Measurements from ENCODE around the gene GABRE. TPM values are rescaled to one million over a fixed set of nuclear protein-coding genes. Genes with fewer than 3 reads are reported as not detected.

The GABRE gene
- total and polyA plus RNA-seq, 2 donors from 2014 or later = 3.3 to 16.6 TPM

GRCh38 chrX:151912780-151913179 is 61.7 kb downstream of the GABRE start, which contains the start of gene MAGEA4:
MAGEA4 (plus strand) TSS chrX:151912889; CDS start chrX:151923665, 10,776 bp downstream.
- H3K4me3 ChIP-seq (ENCODE audit: low read length in 3 of 3) = no peak within 1 kb of the TSS
- H3K4me1 ChIP-seq (ENCODE audit: control insufficient read depth in 2 of 3, insufficient read depth in 2 of 3, low read depth in 1 of 3, low read length in 3 of 3) = no peaks in the 10 kb centered on the region
- H3K27ac ChIP-seq (ENCODE audit: low read depth in 2 of 2, low read length in 2 of 2) = no peak within 1 kb of the TSS
- FAIRE-seq (no peak), DNase-seq (no peak)
- H3K9ac ChIP-seq (ENCODE audit: low read length in 3 of 3) = no peak within 1 kb of the TSS
- H3K27me3 ChIP-seq (ENCODE audit: control insufficient read depth, insufficient read depth, low read length) = no peaks in the 10 kb centered on the region
- no peaks in the 10 kb centered on the region for H3K9me3 ChIP-seq (ENCODE audit: control insufficient read depth in 2 of 3, insufficient read depth in 1 of 3, low read length in 3 of 3)
- intact Hi-C loops (cut with DNase I) = no loop called here
- TF ChIP-seq, protein P1, sequence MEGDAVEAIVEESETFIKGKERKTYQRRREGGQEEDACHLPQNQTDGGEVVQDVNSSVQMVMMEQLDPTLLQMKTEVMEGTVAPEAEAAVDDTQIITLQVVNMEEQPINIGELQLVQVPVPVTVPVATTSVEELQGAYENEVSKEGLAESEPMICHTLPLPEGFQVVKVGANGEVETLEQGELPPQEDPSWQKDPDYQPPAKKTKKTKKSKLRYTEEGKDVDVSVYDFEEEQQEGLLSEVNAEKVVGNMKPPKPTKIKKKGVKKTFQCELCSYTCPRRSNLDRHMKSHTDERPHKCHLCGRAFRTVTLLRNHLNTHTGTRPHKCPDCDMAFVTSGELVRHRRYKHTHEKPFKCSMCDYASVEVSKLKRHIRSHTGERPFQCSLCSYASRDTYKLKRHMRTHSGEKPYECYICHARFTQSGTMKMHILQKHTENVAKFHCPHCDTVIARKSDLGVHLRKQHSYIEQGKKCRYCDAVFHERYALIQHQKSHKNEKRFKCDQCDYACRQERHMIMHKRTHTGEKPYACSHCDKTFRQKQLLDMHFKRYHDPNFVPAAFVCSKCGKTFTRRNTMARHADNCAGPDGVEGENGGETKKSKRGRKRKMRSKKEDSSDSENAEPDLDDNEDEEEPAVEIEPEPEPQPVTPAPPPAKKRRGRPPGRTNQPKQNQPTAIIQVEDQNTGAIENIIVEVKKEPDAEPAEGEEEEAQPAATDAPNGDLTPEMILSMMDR (IDR thresholded peaks at IDR 0.05; ENCODE audit: borderline replicate concordance, extremely low read depth, insufficient read depth) = no peak
- H3K36me3 ChIP-seq (ENCODE audit: control insufficient read depth in 2 of 3, insufficient read depth in 3 of 3, low read length in 3 of 3) = no peaks in the 10 kb centered on the region

DNA sequence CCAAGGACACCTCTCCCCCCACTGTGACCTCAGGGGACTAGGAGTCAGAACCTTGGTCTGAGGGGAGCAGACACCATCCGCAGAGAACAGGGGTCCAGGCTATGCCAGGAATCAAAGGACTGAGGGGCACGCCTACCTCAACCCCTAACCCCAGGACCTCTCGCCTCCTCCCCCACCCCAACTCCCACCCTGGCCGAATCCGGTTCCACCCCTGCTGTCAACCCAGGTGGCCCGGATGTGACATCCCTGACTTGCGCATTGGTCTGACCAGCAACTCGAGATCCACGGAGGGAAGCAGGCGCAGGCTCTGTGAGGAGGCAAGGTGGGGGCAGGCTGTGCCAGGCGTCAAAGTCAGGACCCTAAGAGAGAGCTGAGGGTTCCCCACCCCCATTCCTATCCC is 62.3 kb downstream of the GABRE start:
- intact Hi-C loops (cut with DNase I) = no loop called here
- Histone ChIP-seq H3K36me3 (ENCODE audit: control insufficient read depth in 2 of 3, insufficient read depth in 3 of 3, low read length in 3 of 3) (no peaks in the 10 kb centered on the region), H3K27ac (ENCODE audit: low read depth in 2 of 2, low read length in 2 of 2) (no peak overlapping the region), H3K27me3 (ENCODE audit: control insufficient read depth, insufficient read depth, low read length) (no peaks in the 10 kb centered on the region), H3K9ac (ENCODE audit: low read length in 3 of 3) (no peak overlapping the region), H3K4me1 (ENCODE audit: control insufficient read depth in 2 of 3, insufficient read depth in 2 of 3, low read depth in 1 of 3, low read length in 3 of 3) (no peaks in the 10 kb centered on the region), H3K9me3 (ENCODE audit: control insufficient read depth in 2 of 3, insufficient read depth in 1 of 3, low read length in 3 of 3) (no peaks in the 10 kb centered on the region), H3K4me3 (ENCODE audit: low read length in 3 of 3) (no peak overlapping the region)
- DNase-seq = no peak
- TF ChIP-seq, protein P1 (IDR thresholded peaks at IDR 0.05; ENCODE audit: borderline replicate concordance, extremely low read depth, insufficient read depth) = no peak
- FAIRE-seq = no peak

- Histone ChIP-seq H3K9me3 (ENCODE audit: control insufficient read depth in 2 of 3, insufficient read depth in 1 of 3, low read length in 3 of 3) (no peaks in the 10 kb centered on the region), H3K27ac (ENCODE audit: low read depth in 2 of 2, low read length in 2 of 2) (no peak overlapping the region), H3K9ac (ENCODE audit: low read length in 3 of 3) (no peak overlapping the region), H3K36me3 (ENCODE audit: control insufficient read depth in 2 of 3, insufficient read depth in 3 of 3, low read length in 3 of 3) (no peaks in the 10 kb centered on the region), H3K4me1 (ENCODE audit: control insufficient read depth in 2 of 3, insufficient read depth in 2 of 3, low read depth in 1 of 3, low read length in 3 of 3) (no peaks in the 10 kb centered on the region), H3K27me3 (ENCODE audit: control insufficient read depth, insufficient read depth, low read length) (no peaks in the 10 kb centered on the region), H3K4me3 (ENCODE audit: low read length in 3 of 3) (no peak overlapping the region)
- TF ChIP-seq, protein P1 (IDR thresholded peaks at IDR 0.05; ENCODE audit: borderline replicate concordance, extremely low read depth, insufficient read depth) = no peak
- intact Hi-C loops (cut with DNase I) = no loop called here
- FAIRE-seq (no peak), DNase-seq (no peak)
Measured at GRCh38 chrX:151904989-151905388, 69.5 kb downstream of the GABRE start.

Small RNA genes within 50 kb of the gene (microRNA-seq; reads per million reads assigned to microRNA genes)
- gene MIR224 = 173 reads per million, percentile 61 among the genes with 10 or more reads in this experiment
- gene MIR452 = 190 reads per million, percentile 64 among the genes with 10 or more reads in this experiment

Other genes with a start within 250 kb of the GABRE start
- gene CNGA2, start 239.9 kb downstream of the GABRE start, total RNA-seq = not detected
- gene CNGA2, start 239.9 kb downstream of the GABRE start, polyA plus RNA-seq (ENCODE audit: insufficient read depth, low read depth, low replicate concordance) = not detected
- gene MAGEA4, start 61.8 kb downstream of the GABRE start, total RNA-seq = not detected
- gene MAGEA4, start 61.8 kb downstream of the GABRE start, polyA plus RNA-seq (ENCODE audit: insufficient read depth, low read depth, low replicate concordance) = not detected
- gene MAGEA10, start 163.9 kb upstream of the GABRE start, total RNA-seq = not detected
- not detected for gene MAGEA10, start 163.9 kb upstream of the GABRE start, polyA plus RNA-seq (ENCODE audit: insufficient read depth, low read depth, low replicate concordance)

Measured in kidney (tissue), 14 donors.